Testis (tissue), 3 donors: ENCODE data around the gene OR4K13. TPM values are rescaled to one million over a fixed set of nuclear protein-coding genes. Genes with fewer than 3 reads are reported as not detected.

Source experiments
- DNase-seq: peaks from one replicate; pipeline ENCODE4 v3.0.0-alpha.2; 2019
- H3K27ac ChIP-seq, 2 donors: fragments of 200-600 bp; sonication (generic); one replicate each; pipeline ENCODE4 v1.5.1; 2019
- H3K27me3 ChIP-seq: fragments of 200-600 bp; sonication (generic); one replicate; pipeline ENCODE4 v1.5.1; 2019
- H3K36me3 ChIP-seq: fragments of 200-600 bp; sonication (generic); one replicate; pipeline ENCODE4 v1.5.1; 2017; ENCODE audit warnings: low read depth; ENCODE audit errors: missing control alignments
- H3K4me1 ChIP-seq: fragments of 200-600 bp; sonication (generic); one replicate; pipeline ENCODE4 v1.5.1; 2019
- H3K4me3 ChIP-seq, 2 donors: fragments of 200-600 bp; sonication (generic); one replicate each; pipeline ENCODE4 v1.5.1; 2017 to 2019
- H3K9me3 ChIP-seq: fragments of 200-600 bp; sonication (generic); one replicate; pipeline ENCODE4 v1.5.1; 2017
- CTCF ChIP-seq, 3 experiments: fragments of 450-650 bp in 2 of 3; fragments of 200-600 bp in 1 of 3; sonication (generic) in 1 of 3; IDR thresholded peaks; one replicate each; pipeline ENCODE4 v1.5.1; 2016 to 2019; ENCODE audit warnings: antibody characterized with exemption in 3 of 3, mild to moderate bottlenecking in 2 of 3, moderate library complexity in 1 of 3
- POLR2A ChIP-seq: fragments of 450-650 bp; IDR thresholded peaks from one replicate; pipeline ENCODE4 v1.6.1; 2017; ENCODE audit warnings: antibody characterized with exemption, mild to moderate bottlenecking, moderate library complexity
- WGBS, 2 donors: methylation state at CpG; one replicate each; pipeline ENCODE4 v1.1.5; 2018; 5-methylcytosine and 5-hydroxymethylcytosine counted together
- intact Hi-C: fragments of 100-400 bp; cut with DNase I; formaldehyde crosslinking; loops from one replicate; pipeline ENCODE4 v1.15.1; 2023; ENCODE audit warnings: low total_unique reads
- polyA plus RNA-seq: library from polyadenylated mRNA; stranded (reverse); fragments of 350-450 nt; fragmentation: Illumina TruSeq; extraction: RNeasy Lipid Tissue Mini Kit (QIAGEN cat#74804); gene quantifications from one replicate; pipeline ENCODE4 v1.2.3, GENCODE V29; 2014; ENCODE audit warnings: low read depth, low replicate concordance; ENCODE audit not compliant: insufficient read depth
- total RNA-seq, 2 donors: library from RNA; depleted of rRNA; stranded (reverse); fragments of >200 nt; gene quantifications; one replicate each; pipeline ENCODE4 v1.2.3, GENCODE V29; 2016

OR4K13 gene
- total and polyA plus RNA-seq, 3 donors from 2014 or later, result 0.06 to 0.24 TPM; not detected in 1

- WGBS, 2 donors, result 69 to 70% methylated on average over 2 of the region's 2 CpGs
- H3K4me1 ChIP-seq, result no peaks in the 10 kb centered on the region
- H3K27ac ChIP-seq, result no peak overlapping the region
- no peaks in the 10 kb centered on the region for H3K27me3 ChIP-seq
- no peaks in the 10 kb centered on the region for H3K9me3 ChIP-seq
- DNase-seq, result no peak
- H3K36me3 ChIP-seq, result no peaks in the 10 kb centered on the region
- TF ChIP-seq CTCF (IDR thresholded peaks at IDR 0.05) (no peak), POLR2A (no peak)
- H3K4me3 ChIP-seq, result no peak overlapping the region
- intact Hi-C loops, result loop anchor here (10.0 kb wide), 1 partner anchor 59 kb away; the partner anchor contains the start of gene OR4K1
Observed at GRCh38 chr14:19993438-19993837, 42.4 kb downstream of the OR4K13 start.

Other genes with a start within 250 kb of the OR4K13 start
- gene OR4N2, start 232.3 kb downstream of the OR4K13 start, total RNA-seq, result under 1 TPM in 1 of 2 donors, not detected in 1; 0.31 TPM
- gene OR4N2, start 232.3 kb downstream of the OR4K13 start, polyA plus RNA-seq, result 1.7 TPM
- under 1 TPM in 1 of 2 donors, not detected in 1; 0.12 TPM for gene OR4K2, start 160.9 kb downstream of the OR4K13 start, total RNA-seq
- not detected for gene OR4K2, start 160.9 kb downstream of the OR4K13 start, polyA plus RNA-seq
- not detected for gene OR4K5, start 115.4 kb downstream of the OR4K13 start, total RNA-seq
- not detected for gene OR4K5, start 115.4 kb downstream of the OR4K13 start, polyA plus RNA-seq
- not detected for gene OR4K1, start 105.1 kb downstream of the OR4K13 start, total RNA-seq
- not detected for gene OR4K1, start 105.1 kb downstream of the OR4K13 start, polyA plus RNA-seq
- under 1 TPM in 1 of 2 donors, not detected in 1; 0.25 TPM for gene OR4K15, start 60.4 kb downstream of the OR4K13 start, total RNA-seq
- gene OR4K15, start 60.4 kb downstream of the OR4K13 start, polyA plus RNA-seq, result not detected
- not detected for gene OR4Q2, start 33.9 kb downstream of the OR4K13 start, total RNA-seq
- not detected for gene OR4Q2, start 33.9 kb downstream of the OR4K13 start, polyA plus RNA-seq
- gene OR4K14, start 16.7 kb downstream of the OR4K13 start, total RNA-seq, result under 1 TPM; 0.31 to 0.87 TPM
- gene OR4K14, start 16.7 kb downstream of the OR4K13 start, polyA plus RNA-seq, result not detected
- not detected for gene OR4L1, start 24.0 kb upstream of the OR4K13 start, total RNA-seq
- gene OR4L1, start 24.0 kb upstream of the OR4K13 start, polyA plus RNA-seq, result not detected
- gene OR4K17, start 74.7 kb upstream of the OR4K13 start, total RNA-seq, result under 1 TPM; 0.06 to 0.08 TPM
- not detected for gene OR4K17, start 74.7 kb upstream of the OR4K13 start, polyA plus RNA-seq
- gene OR4N5, start 102.8 kb upstream of the OR4K13 start, total RNA-seq, result not detected
- gene OR4N5, start 102.8 kb upstream of the OR4K13 start, polyA plus RNA-seq, result not detected
- gene OR11G2, start 154.9 kb upstream of the OR4K13 start, total RNA-seq, result not detected
- not detected for gene OR11G2, start 154.9 kb upstream of the OR4K13 start, polyA plus RNA-seq
- gene OR11H6, start 187.7 kb upstream of the OR4K13 start, total RNA-seq, result not detected
- not detected for gene OR11H6, start 187.7 kb upstream of the OR4K13 start, polyA plus RNA-seq
- gene OR11H7, start 192.9 kb upstream of the OR4K13 start, total RNA-seq, result not detected
- not detected for gene OR11H7, start 192.9 kb upstream of the OR4K13 start, polyA plus RNA-seq
- under 1 TPM in 1 of 2 donors, not detected in 1; 0.19 TPM for gene OR11H4, start 203.2 kb upstream of the OR4K13 start, total RNA-seq
- not detected for gene OR11H4, start 203.2 kb upstream of the OR4K13 start, polyA plus RNA-seq